Activated CD4-positive, alpha-beta T cell treated with anti-CD3 and anti-CD28 coated beads, Interleukin-2, amount 50 U/mL, for 16 hours (primary cell): Measurements from ENCODE around the gene TLN1.

ENCODE experiments used
- DNase-seq: peaks from one replicate; pipeline ENCODE4 v3.0.0-alpha.2; 2020

Gene TLN1

GRCh38 chr9:35727676-35728040 is 4.3 kb downstream of the TLN1 start:
- DNase-seq: no peak

- peak; percentile 43 for DNase-seq
Observed at GRCh38 chr9:35726931-35727330, 5.1 kb downstream of the TLN1 start.

DNA sequence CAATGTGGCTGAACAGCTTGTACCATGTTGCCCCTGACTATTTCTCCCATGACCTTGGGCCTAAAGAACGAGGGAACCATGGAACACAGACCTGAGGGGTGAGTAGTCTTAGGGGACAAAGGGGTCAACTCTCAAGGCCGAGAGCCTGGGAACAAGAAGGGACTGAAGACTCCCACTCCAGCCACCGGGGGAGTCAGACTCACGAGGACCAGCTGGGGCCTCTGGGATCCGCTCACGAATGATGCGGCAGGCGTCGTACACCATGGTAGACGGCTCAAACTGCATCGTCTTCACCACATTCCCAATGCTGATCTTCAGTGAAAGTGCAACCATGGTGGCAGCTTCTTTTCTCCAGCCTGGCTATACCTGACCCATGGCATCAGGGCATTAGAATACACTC is 6.6 kb downstream of the TLN1 start:
- no peak for DNase-seq

DNA sequence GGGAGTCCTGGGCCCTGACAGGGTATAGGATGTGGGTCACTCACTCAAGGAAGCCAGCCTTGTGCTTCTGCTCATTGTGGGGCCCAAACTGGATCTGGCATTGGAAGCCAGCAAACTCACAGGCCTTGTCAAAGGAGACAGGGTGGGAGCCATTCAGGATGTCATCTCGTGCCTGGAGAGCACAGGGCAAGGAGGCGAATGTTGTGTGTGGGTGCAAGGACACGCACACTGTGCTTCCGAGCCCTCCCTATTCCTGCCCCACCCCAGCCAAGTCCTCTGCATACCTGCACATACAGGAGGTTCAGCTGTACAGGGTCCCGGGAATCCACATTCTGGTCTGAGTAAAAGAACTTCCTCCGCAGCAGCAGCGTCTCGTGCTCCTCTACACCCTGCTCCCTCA is 8.1 kb downstream of the TLN1 start:
- no peak for DNase-seq

- no peak for DNase-seq
Observed at GRCh38 chr9:35723426-35723825, 8.6 kb downstream of the TLN1 start.

DNA sequence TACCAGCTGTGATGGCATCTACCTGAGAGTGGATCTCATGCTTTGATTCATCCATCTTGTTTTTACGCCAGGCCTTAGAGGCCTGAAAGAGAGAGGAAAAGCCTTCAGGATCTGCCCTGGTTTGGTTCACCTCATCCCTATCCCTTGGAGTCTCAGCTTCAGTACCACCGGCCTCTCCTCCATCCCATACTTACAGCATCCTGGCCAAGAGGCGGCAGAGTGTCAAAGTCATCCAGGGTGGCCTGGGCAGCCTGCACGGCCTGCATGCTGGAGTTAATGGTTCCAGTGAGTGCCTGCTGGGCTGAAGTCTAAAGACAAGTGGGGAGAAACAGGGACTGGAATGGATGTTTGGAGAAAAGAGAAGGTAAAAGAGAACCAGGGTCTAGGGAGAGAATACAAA is 12.4 kb downstream of the TLN1 start:
- DNase-seq: no peak

DNA sequence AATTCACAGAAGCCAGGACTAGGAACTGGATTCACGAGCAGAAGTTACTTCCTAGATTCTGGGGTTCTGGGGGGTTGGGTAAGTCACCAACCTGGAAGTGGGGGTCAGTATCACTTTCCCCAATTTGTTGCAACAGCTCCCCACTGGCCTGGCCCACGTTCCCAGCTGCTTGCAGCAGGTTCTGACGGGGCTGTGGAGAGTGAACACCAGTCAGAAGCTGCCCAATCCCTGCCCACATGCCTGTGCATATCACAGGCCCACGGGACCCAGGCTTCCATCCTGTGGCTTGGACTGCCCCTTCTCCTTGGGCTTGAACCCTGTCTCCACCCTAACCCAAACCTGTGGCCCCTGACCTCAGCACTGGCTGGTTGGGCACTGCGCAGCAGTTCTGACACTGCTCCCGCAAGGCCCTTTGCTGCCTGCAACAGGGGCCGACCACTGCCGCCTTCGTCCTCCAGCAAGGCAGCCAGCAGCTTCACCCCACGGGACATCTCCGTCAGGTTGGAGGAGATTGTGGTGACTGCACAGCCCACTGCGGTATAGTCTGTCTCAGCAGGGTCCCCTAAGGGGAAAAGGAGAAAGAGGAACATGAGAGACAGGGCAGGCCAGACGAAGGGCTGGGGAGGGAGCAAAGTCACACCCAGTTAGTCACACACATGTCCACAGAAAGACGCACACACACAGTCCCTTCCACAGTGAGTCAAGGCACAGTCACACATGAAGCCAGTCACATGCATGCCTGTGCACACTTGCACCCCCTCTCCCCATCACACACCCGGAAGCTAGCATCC is 13.1 kb downstream of the TLN1 start:
- DNase-seq: no peak

GRCh38 chr9:35717132-35717870 is 14.7 kb downstream of the TLN1 start:
- DNase-seq: no peak

- no peak for DNase-seq
Observed at GRCh38 chr9:35716230-35716629, 15.8 kb downstream of the TLN1 start.

- no peak for DNase-seq
Observed at GRCh38 chr9:35714579-35715252, 17.3 kb downstream of the TLN1 start.

DNA sequence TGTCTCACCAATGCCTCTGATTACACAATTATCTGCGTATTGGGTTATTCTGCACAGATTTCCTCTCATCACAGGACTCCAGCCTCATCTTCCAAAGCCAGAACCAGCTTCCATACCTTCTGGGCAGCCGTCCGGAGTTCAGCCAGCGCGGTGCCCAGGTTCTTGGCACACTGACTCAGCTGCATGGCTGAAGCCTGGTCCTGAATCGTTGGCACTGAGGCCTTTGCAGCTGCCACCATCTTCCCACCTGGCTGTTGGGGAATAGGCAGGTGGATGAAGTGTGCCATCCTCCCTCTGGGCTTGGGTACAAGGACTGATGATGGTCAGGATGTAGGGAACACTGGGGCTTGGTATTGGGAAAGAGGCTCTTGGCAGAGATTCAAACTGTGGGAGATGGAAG is 17.9 kb downstream of the TLN1 start:
- no peak for DNase-seq

DNA sequence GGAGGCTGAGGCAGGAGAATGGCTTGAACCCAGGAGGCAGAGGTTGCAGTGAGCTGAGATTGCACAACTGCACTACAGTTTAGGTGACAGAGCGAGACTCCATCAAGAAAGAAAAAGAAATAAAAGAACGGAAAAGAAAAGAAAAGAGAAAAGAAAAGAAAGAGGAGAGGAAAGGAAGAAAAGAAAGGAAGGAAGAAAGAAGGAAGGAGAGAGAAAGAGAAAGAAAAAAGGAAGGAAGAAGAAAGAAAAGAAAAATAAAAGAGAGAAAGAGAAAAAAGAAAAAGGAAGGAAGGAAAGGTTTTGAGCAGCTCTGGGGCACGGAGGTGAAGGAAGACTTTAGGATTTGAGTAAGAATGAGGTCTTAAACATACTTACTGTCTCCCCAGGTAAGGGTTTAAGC is 18.4 kb downstream of the TLN1 start:
- no peak for DNase-seq

GRCh38 chr9:35712762-35713400 is 19.1 kb downstream of the TLN1 start:
- DNase-seq: no peak

DNA sequence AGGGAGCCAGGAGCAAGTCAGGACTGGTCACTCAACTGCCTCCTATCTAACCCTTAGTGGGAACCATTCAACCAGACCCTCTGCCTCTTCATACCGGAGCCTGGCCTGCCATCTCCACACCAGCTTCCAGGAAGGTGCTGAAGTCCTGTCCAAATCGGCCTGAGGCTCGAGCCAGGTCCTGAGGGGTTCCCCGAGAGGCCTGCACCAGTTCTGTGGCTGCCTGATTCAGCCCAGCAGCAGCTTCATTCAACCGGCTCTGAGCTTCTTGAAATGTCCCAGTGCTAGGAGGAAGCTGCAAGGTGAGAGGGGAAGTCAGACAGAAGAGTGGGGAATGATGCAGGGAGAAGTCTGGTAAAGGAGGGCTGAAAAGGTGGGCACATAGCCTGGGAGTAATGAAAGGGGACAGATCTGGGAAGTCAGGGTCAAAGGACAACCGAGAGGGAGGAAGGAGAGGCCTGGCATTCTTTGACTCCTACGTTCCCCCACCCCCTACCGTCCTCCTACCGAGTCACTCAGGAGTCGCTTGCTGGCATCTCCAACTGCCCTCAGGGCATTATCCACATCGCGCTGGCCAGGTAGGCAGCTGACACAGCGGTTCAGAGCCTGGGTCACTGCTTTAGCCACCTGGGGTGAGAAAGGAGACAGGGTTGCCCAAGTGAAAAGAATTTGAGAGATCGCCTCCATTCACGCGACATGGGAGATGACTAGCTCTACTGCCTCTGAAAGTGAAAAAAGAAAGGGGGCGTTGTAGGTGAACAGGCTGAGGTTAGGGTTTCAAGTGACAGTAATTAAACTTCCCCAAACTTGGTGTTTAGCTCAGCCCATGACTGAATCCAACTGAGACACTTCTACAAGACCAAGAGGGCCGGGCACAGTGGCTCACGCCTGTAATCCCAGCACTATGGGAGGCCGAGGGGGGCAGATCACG is 20.2 kb downstream of the TLN1 start:
- no peak for DNase-seq

- no peak for DNase-seq
Observed at GRCh38 chr9:35710818-35711500, 21.0 kb downstream of the TLN1 start.

DNA sequence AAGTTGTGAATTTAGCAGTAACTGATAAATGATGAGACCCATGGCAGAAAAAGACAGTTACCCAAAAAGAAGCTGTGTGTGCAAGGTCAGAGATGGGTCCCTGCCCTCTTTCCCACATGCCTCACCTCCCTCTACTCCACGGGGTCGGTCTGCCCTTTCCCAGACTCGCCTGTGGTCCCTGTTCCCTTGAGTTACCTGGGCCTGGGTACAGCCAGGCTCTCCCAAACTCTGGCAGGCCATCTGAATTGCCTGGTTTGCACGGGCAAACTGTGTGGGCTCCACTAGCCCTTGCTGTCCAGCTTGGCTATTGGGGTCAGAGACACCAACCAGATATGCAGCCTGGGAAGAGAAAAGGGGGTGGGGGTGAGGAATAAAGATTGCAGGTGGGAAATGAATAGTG is 23.8 kb downstream of the TLN1 start:
- DNase-seq: no peak

- DNase-seq: no peak
Observed at GRCh38 chr9:35706951-35707350, 25.0 kb downstream of the TLN1 start.

DNA sequence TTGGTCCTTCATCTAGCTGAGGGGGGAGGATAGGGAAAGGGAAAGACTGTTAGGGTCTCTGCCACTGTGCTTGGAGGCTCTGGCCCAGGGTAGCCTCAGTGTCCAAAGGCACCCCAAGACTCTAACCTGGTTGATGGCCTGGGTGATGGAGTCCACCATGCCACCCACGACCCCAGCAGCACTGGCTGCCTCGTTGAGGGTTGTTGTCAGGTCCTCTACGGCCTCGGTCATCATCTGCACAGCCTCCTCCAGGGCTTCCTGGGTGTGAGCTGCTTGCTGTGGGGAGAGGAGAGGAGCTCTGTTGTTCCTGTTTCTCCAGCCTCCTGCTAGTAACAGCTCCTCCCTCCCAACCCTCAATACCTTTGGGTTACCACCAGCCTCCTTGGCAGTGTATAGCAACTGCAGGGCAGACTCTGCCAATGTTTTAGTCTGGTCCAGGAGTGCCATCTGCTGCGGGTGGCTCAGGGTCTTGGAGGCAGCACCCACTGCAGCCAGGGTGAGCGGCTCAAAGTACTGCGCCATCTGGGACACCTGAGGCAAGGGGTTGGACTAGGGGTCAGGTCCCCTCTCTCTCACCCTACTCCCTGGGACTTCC is 26.1 kb downstream of the TLN1 start:
- no peak for DNase-seq

- no peak for DNase-seq
Observed at GRCh38 chr9:35705372-35705771, 26.6 kb downstream of the TLN1 start.

- no peak for DNase-seq
Observed at GRCh38 chr9:35703906-35704672, 27.9 kb downstream of the TLN1 start.

DNA sequence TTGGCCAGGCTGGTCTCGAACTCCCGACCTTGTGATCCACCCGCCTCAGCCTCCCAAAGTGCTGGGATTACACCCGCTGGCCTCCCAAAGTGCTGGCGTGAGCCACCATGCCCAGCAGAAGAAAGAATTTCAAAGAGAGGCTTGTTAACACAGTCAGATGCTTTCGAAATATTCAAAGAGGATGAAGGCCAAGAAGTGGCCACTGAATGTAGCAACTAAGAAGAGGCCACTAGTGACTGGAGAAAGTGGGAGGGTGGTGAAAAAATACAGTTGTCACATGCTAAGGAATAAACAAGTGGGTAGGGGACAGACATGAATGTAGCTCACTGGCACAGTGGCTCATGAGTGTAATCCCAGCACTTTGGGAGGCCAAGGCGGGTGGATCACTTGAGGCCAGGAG is 29.3 kb downstream of the TLN1 start:
- DNase-seq: no peak
